Testis (tissue), 2 donors: Measurements from ENCODE around the gene JADE2.

Source experiments
- POLR2A ChIP-seq: fragments of 450-650 bp; IDR thresholded peaks from one replicate; pipeline ENCODE4 v1.6.1; 2017; ENCODE audit warnings: antibody characterized with exemption, mild to moderate bottlenecking, moderate library complexity
- TF ChIP-seq, protein P1 (sequence below), 3 experiments: fragments of 450-650 bp in 2 of 3; fragments of 200-600 bp in 1 of 3; sonication (generic) in 1 of 3; IDR thresholded peaks; one replicate each; pipeline ENCODE4 v1.5.1; 2016 to 2019; ENCODE audit warnings: antibody characterized with exemption in 3 of 3, mild to moderate bottlenecking in 2 of 3, moderate library complexity in 1 of 3

DNA sequence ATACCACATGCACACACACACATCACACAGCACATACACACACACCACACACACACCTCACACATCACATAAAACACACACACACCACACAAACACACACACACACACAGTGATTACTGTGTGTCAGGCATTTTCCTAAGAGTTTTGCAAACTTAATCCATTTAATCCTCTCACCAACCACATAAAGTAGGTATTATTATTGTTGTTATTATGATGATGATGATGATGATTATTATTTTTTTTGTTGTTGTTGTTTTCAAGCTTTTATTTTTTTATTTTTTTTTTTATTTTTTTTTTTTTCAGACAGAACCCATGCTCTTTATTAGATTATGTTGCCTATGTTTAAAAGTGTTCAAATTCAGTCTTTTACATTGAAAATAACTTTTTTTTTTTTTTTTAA is 31.5 kb downstream of the JADE2 start:
- TF ChIP-seq, protein P1, sequence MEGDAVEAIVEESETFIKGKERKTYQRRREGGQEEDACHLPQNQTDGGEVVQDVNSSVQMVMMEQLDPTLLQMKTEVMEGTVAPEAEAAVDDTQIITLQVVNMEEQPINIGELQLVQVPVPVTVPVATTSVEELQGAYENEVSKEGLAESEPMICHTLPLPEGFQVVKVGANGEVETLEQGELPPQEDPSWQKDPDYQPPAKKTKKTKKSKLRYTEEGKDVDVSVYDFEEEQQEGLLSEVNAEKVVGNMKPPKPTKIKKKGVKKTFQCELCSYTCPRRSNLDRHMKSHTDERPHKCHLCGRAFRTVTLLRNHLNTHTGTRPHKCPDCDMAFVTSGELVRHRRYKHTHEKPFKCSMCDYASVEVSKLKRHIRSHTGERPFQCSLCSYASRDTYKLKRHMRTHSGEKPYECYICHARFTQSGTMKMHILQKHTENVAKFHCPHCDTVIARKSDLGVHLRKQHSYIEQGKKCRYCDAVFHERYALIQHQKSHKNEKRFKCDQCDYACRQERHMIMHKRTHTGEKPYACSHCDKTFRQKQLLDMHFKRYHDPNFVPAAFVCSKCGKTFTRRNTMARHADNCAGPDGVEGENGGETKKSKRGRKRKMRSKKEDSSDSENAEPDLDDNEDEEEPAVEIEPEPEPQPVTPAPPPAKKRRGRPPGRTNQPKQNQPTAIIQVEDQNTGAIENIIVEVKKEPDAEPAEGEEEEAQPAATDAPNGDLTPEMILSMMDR (IDR thresholded peaks at IDR 0.05), result no peak
- no peak for TF ChIP-seq POLR2A
